ENCODE data around the gene ARHGEF39.

GRCh38 chr9:35627575-35627974 is 37.4 kb downstream of the ARHGEF39 start:
- no peak for TF ChIP-seq CTCF (IDR thresholded peaks at IDR 0.05)
- TF ChIP-seq POLR2A (IDR thresholded peaks at IDR 0.05): no peak
